GM08714 (cell line): Measurements from ENCODE around the gene OR6V1.

Source experiments
- H3K4me3 ChIP-seq: fragments of 200-500 bp; sonication (Bioruptor generic); 2 replicates; pipeline ENCODE4 v1.5.1; 2014; ENCODE audit warnings: mild to moderate bottlenecking, low read length, inconsistent platforms
- ZNF274 ChIP-seq: IDR thresholded peaks from 2 replicates; pipeline ENCODE4 v1.6.1; 2012; ENCODE audit warnings: mild to moderate bottlenecking, low read depth, low read length

OR6V1 gene

GRCh38 chr7:143052041-143052440, at the start of gene OR6V1:
Gene OR6V1 (plus strand): TSS chr7:143052341. CDS start chr7:143052341, 0 bp downstream.
- no peak for TF ChIP-seq ZNF274
- no peak within 1 kb of the TSS for H3K4me3 ChIP-seq

- H3K4me3 ChIP-seq: no peak overlapping the region; the same call in 1 of the 2 replicates
- TF ChIP-seq ZNF274: no peak
Observed at GRCh38 chr7:143002898-143003297, 49.2 kb upstream of the OR6V1 start.

DNA sequence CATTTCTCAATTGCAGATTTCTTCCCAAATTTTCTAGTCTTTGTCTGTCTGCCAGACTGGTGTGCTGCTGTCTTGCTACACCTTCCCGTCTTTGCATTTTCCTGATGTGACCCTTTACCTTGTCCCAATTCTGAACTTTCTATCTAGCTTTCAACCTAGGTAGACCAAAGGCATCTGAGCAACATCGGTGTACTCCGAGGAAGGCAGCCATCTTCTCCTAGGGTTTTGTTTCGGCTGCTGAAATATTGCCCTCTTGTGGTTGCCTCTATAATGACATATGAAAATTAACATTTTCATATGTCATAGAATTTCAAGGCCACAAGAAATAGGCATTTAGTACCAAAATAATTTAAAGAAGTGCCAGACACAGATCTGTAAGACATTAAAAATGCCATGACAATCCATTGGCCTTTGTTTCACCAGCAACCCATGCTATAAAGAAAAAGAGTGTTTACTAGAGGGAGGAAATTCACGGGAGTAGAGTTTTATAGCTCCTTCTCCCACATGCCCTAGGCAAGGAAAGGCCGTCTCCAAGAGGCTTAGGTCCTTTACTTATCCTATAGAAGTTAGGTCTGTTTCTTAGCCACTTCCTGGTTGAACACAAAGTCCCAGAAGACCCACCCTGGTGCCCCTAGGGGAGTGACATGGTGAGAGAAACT, 48.6 kb upstream of the OR6V1 start:
- H3K4me3 ChIP-seq: peak overlapping the region; percentile 23; the same call in 1 of the 2 replicates

DNA sequence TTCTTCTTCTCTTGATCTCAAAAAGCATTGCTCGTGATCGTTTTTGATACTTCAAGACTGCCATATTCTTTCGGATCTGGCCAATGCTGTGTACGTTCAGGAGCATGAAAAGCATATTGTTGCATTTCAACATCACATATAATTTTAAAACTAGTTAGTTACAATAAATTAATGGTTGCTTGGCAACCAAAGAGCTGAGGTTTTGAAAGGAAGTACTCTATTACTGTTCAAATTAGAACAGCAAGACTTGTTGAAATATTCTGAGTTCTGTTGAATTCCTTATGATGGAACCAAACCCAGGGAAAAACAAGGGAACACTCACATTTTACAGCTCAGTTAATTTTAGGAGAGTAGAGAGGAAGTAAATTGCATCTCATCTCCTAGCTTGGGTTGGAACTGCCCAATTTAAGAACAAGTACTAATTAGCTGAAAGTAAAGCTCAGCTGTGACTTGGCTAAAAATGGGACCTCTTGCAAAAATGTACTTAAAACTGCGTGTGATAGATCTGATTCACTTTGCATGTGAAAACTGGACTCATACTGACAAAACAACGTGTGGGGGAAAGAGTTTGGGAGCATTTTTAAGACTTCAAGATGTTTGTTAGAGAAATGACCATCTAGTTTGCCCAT, 46.4 kb upstream of the OR6V1 start:
- no peak for TF ChIP-seq ZNF274
- H3K4me3 ChIP-seq: no peak overlapping the region

More for the DNA sequence above, 48.6 kb upstream of the OR6V1 start:
- TF ChIP-seq ZNF274: no peak

GRCh38 chr7:143008007-143008901, 43.9 kb upstream of the OR6V1 start:
- no peak overlapping the region for H3K4me3 ChIP-seq
- TF ChIP-seq ZNF274: no peak

DNA sequence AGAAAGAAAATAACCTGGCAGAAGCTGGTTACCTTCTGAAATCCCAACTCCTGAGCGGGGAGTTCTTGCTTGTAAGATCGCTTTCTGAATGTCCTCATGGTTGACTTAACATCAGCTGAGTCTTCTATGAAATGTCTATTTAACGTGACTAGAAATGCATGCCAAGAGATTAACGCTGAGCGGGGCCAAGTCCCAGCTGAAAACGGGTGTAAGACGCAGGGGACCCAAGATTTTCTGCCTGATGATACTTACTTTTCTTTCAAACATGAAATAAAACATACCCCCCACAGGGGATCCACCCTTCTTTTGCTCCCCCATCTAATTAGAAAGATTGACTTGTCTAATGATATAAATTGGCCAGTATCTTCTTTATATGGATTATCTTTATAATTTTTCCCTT, 40.1 kb upstream of the OR6V1 start:
- H3K4me3 ChIP-seq: no peak overlapping the region
- TF ChIP-seq ZNF274: no peak

DNA sequence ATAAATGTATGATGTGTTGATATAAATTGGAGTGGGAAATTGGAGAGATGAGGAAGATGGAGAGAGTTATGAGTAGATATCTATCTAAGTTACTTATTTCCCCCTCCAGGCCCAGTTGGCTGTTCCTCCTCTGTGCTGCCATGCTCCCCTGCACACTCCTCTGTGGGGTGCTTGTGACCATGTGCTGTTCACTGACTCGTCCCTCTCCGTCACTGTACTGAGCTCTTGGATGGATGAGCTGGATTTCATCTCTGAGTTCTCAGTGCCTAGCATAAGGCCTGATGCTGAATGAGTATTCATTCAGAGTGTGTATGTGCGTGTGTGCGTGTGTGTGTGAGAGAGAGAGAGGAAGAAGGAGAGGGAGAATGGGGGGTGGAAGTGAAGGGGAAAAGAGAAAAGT, 39.7 kb upstream of the OR6V1 start:
- no peak for TF ChIP-seq ZNF274
- H3K4me3 ChIP-seq: no peak overlapping the region

DNA sequence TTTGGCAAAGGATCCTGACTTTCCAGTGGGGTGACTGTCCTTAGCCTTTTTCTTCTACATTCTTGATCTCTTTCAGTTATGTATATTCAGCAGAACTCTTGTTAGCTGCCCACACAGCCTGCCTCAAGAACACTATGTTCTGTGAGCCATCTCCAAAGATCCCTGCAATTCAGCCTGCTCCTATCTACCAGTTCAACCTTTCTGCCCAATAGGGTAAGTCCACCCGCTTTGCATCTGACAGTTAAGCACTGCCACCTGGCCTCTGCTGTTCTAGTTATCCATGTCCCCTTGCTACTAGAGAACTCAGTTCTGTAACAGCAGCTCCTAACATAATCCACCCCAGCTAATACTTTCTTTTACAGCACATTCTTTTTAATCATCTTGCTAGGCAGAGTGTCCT, 38.7 kb upstream of the OR6V1 start:
- no peak for TF ChIP-seq ZNF274
- H3K4me3 ChIP-seq: no peak overlapping the region

DNA sequence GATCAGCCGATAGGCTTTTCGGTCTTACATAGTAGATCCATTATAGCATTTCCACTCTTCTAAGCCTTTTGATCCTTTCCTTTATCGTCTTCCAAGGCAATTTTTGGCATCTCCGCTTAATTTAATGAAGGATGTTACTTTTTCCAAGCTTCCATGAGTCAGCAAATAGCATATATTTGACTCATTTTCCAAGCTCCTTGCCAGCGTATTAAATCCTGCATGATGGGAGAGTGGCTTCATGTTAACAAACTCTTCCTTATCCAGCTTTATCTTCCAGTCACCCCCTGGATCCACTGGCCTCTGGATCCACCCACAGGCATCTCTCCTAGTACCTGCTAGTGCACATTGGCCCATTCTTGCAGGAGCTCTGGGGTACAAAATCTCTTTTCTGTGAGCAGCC, 38.2 kb upstream of the OR6V1 start:
- H3K4me3 ChIP-seq: no peak overlapping the region
- no peak for TF ChIP-seq ZNF274

DNA sequence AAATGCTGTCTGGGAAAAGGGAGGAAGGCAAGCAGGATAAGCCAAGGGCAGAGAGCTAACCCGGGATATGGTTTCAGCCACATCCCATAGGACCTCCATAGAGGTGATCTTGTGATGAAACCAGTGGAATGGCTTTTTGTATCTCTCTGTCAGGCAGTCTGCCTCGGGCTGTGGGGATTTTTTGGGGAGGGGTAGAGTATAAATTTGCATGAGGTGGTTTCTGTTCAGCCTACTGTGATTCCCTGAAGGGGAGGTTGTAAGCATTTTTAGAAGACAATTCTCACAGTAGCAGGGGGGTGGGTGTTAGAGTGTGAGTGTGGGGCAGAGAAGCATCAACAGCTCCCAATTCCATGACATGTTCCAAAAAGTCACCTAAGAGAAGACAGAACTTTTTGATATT, 37.1 kb upstream of the OR6V1 start:
- TF ChIP-seq ZNF274: no peak

GRCh38 chr7:143015926-143016490, 36.1 kb upstream of the OR6V1 start:
- no peak for TF ChIP-seq ZNF274
- H3K4me3 ChIP-seq: no peak overlapping the region

More for the DNA sequence above, 37.1 kb upstream of the OR6V1 start:
- no peak overlapping the region; the same call in 1 of the 2 replicates for H3K4me3 ChIP-seq

- TF ChIP-seq ZNF274: no peak
- no peak overlapping the region for H3K4me3 ChIP-seq
Observed at GRCh38 chr7:143016996-143017395, 35.1 kb upstream of the OR6V1 start.

DNA sequence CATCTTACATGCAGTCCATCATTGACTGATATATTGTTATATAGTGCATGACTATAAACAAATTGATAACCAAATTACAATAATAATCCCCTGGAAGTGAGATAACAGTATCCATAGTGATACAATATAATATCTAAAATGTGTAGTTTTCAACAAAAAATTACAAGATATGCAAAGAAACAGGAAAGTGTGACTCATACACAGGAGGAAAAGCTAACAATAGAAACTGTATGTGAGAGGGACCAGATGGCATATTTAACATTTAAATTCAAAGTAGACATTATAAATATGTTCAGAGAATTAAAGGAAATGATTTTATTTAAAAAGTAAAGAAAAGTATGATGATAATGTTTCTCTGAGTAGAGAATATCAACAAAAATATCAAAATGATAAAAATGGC, 33.2 kb upstream of the OR6V1 start:
- no peak overlapping the region for H3K4me3 ChIP-seq
- TF ChIP-seq ZNF274: no peak

GRCh38 chr7:143023047-143023446, 29.1 kb upstream of the OR6V1 start:
- TF ChIP-seq ZNF274: no peak
- no peak overlapping the region for H3K4me3 ChIP-seq
